ENCODE results near the gene ABLIM2. TPM values are rescaled to one million over a fixed set of nuclear protein-coding genes. Genes with fewer than 3 reads are reported as not detected.

The ABLIM2 gene
- total RNA-seq, 4 donors from 2014 or later = 10.6 to 31.7 (median 20.3) TPM

- TF ChIP-seq POLR2A (IDR thresholded peaks at IDR 0.05) (no peak), CTCF (IDR thresholded peaks at IDR 0.05) (no peak)
- intact Hi-C loops (cut with DNase I; ENCODE audit: low total_unique reads) = no loop called here
- 12 to 15% methylated on average over 15 of the region's 15 CpGs for WGBS, 2 donors
- no peak overlapping the region for H3K4me3 ChIP-seq (ENCODE audit: low read depth, poor library complexity, severe bottlenecking)
- no peak for DNase-seq (ENCODE audit: low spot score in 2 of 2)
Observed at GRCh38 chr4:8157496-8157895, 1.1 kb downstream of the ABLIM2 start.

- intact Hi-C loops (cut with DNase I; ENCODE audit: low total_unique reads) = no loop called here
- 63 to 69% methylated on average over 6 to 8 of the region's 8 CpGs for WGBS, 2 donors
- TF ChIP-seq CTCF (IDR thresholded peaks at IDR 0.05) (no peak), POLR2A (IDR thresholded peaks at IDR 0.05) (no peak)
- no peak overlapping the region for H3K4me3 ChIP-seq (ENCODE audit: low read depth, poor library complexity, severe bottlenecking)
- DNase-seq (ENCODE audit: low spot score in 2 of 2) = no peak
Observed at GRCh38 chr4:8156617-8157016, 2.0 kb downstream of the ABLIM2 start.

- no peak for DNase-seq (ENCODE audit: low spot score in 2 of 2)
- H3K4me3 ChIP-seq (ENCODE audit: low read depth, poor library complexity, severe bottlenecking) = no peak overlapping the region
- 89 to 95% methylated on average over 13 of the region's 14 CpGs for whole genome bisulfite sequencing, 2 donors
- intact Hi-C loops (cut with DNase I; ENCODE audit: low total_unique reads) = no loop called here
- TF ChIP-seq CTCF (IDR thresholded peaks at IDR 0.05) (no peak), POLR2A (IDR thresholded peaks at IDR 0.05) (no peak)
Observed at GRCh38 chr4:8155660-8156421, 2.8 kb downstream of the ABLIM2 start.

GRCh38 chr4:8155048-8155447 lies 3.6 kb downstream of the ABLIM2 start:
- no peak overlapping the region for H3K4me3 ChIP-seq (ENCODE audit: low read depth, poor library complexity, severe bottlenecking)
- TF ChIP-seq POLR2A (IDR thresholded peaks at IDR 0.05) = no peak
- no peak for TF ChIP-seq CTCF (IDR thresholded peaks at IDR 0.05)
- intact Hi-C loops (cut with DNase I; ENCODE audit: low total_unique reads) = no loop called here
- no peak for DNase-seq (ENCODE audit: low spot score in 2 of 2)
- 77 to 85% methylated on average over 6 of the region's 6 CpGs for WGBS, 2 donors

- no peak overlapping the region for H3K4me3 ChIP-seq (ENCODE audit: low read depth, poor library complexity, severe bottlenecking)
- no peak for TF ChIP-seq POLR2A (IDR thresholded peaks at IDR 0.05)
- TF ChIP-seq CTCF (IDR thresholded peaks at IDR 0.05) = no peak
- no peak for DNase-seq (ENCODE audit: low spot score in 2 of 2)
- WGBS, 2 donors = 83% methylated on average over 10 of the region's 10 CpGs
- intact Hi-C loops (cut with DNase I; ENCODE audit: low total_unique reads) = no loop called here
Observed at GRCh38 chr4:8153441-8153840, 5.2 kb downstream of the ABLIM2 start.

- intact Hi-C loops (cut with DNase I; ENCODE audit: low total_unique reads) = no loop called here
- no peak overlapping the region for H3K4me3 ChIP-seq (ENCODE audit: low read depth, poor library complexity, severe bottlenecking)
- TF ChIP-seq CTCF (IDR thresholded peaks at IDR 0.05) (no peak), POLR2A (IDR thresholded peaks at IDR 0.05) (no peak)
- WGBS, 2 donors = 58 to 74% methylated on average over 6 of the region's 6 CpGs
- no peak for DNase-seq (ENCODE audit: low spot score in 2 of 2)
Observed at GRCh38 chr4:8152865-8153257, 5.8 kb downstream of the ABLIM2 start.

Data from lower leg skin (tissue), 4 donors.